CD4-positive, CD25-positive, alpha-beta regulatory T cell (primary cell): Measurements from ENCODE around the gene SKIC3. TPM values are rescaled to one million over a fixed set of nuclear protein-coding genes. Genes with fewer than 3 reads are reported as not detected.
A peak's percentile ranks its signal among the peaks of the same experiment; 100 is the strongest.

Source experiments
- ATAC-seq, 2 donors: fragments of 150-1000 bp; cut with Tn5 transposase; one replicate each; pipeline ENCODE4 v1.10.0; 2021; ENCODE audit warnings: low read depth in 2 of 2, moderate number of reproducible peaks in 2 of 2, moderate library complexity in 1 of 2
- DNase-seq, 3 donors: peaks; one replicate each; pipeline versions ENCODE4 v3.0.0 to v3.0.0-alpha.2; 2012 to 2022; ENCODE audit warnings: mixed read lengths in 1 of 3
- H3K27ac ChIP-seq: one replicate; pipeline ENCODE4 v1.7.0; 2013; ENCODE audit warnings: mild to moderate bottlenecking, low read length; ENCODE audit not compliant: insufficient read depth, poor library complexity, severe bottlenecking
- H3K27me3 ChIP-seq: one replicate; pipeline ENCODE4 v1.7.0; 2013; ENCODE audit warnings: low read length; ENCODE audit not compliant: control insufficient read depth, insufficient read depth
- H3K36me3 ChIP-seq: one replicate; pipeline ENCODE4 v1.7.0; 2013; ENCODE audit warnings: mild to moderate bottlenecking, low read length, moderate library complexity; ENCODE audit not compliant: control insufficient read depth, insufficient read depth
- H3K4me1 ChIP-seq: 2 replicates; pipeline ENCODE4 v1.7.0; 2013; ENCODE audit warnings: mild to moderate bottlenecking, low read length; ENCODE audit not compliant: insufficient read depth, control insufficient read depth, poor library complexity, severe bottlenecking
- H3K4me3 ChIP-seq: one replicate; pipeline ENCODE4 v1.7.0; 2013; ENCODE audit warnings: low read depth, mild to moderate bottlenecking, low read length, moderate library complexity
- H3K9me3 ChIP-seq, 2 experiments: 1 replicate in 1 of 2; 2 replicates in 1 of 2; pipeline ENCODE4 v1.7.0; 2013; ENCODE audit warnings: low read length in 2 of 2, mild to moderate bottlenecking in 1 of 2, moderate library complexity in 1 of 2; ENCODE audit not compliant: control insufficient read depth in 2 of 2
- H3K27ac Mint-ChIP-seq, 3 donors: one replicate each; pipeline ENCODE4 v1.8.0; 2020 to 2022; ENCODE audit warnings: mild to moderate bottlenecking in 3 of 3, mixed read lengths in 3 of 3, moderate library complexity in 2 of 3
- H3K27me3 Mint-ChIP-seq: one replicate; pipeline ENCODE4 v1.8.0; 2022; ENCODE audit warnings: mild to moderate bottlenecking, mixed read lengths
- H3K36me3 Mint-ChIP-seq: one replicate; pipeline ENCODE4 v1.8.0; 2020; ENCODE audit warnings: mixed read lengths
- H3K4me1 Mint-ChIP-seq, 4 donors: one replicate each; pipeline ENCODE4 v1.8.0; 2020 to 2022; ENCODE audit warnings: mixed read lengths in 4 of 4, mild to moderate bottlenecking in 1 of 4
- H3K4me3 Mint-ChIP-seq, 4 donors: one replicate each; pipeline ENCODE4 v1.8.0; 2020 to 2022; ENCODE audit warnings: mild to moderate bottlenecking in 4 of 4, mixed read lengths in 4 of 4, moderate library complexity in 3 of 4
- H3K9me3 Mint-ChIP-seq, 7 donors: one replicate each; pipeline ENCODE4 v1.8.0; 2020 to 2022; ENCODE audit warnings: mixed read lengths in 7 of 7, mild to moderate bottlenecking in 3 of 7, moderate library complexity in 2 of 7
- polyA plus RNA-seq, 4 donors: library from polyadenylated mRNA; unstranded; fragments of 300-500 nt; fragmentation: Illumina TruSeq; gene quantifications; one replicate each; pipeline ENCODE4 v1.2.3, GENCODE V29; 2021
- total RNA-seq: library from RNA; stranded (reverse); gene quantifications from one replicate; pipeline ENCODE4 v1.2.3, GENCODE V29; 2022

Gene SKIC3
- total and polyA plus RNA-seq, 5 donors from 2014 or later: 30.0 to 67.1 (median 35.1) TPM

DNA sequence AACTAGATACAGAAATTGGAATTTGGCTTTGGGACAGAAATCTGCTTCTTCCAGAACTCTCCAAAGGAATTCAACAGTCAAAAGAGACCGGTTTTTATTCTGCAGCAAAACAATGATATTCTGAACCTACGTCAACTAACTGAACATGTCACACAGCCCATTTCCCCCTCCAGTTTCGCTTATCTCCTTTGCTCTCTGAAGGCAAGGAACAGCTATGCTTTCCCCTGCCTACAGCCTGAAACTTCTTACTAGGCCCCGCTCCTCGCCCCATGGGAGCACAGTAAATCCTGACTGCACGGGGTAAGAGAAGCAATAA is 488 bp downstream of the SKIC3 start:
- peaks cover 4% of the 10 kb centered on the region for H3K27me3 Mint-ChIP-seq
- H3K36me3 ChIP-seq: peaks cover 10% of the 10 kb centered on the region
- ATAC-seq (peak; percentile 13 to 21), DNase-seq (no peak)
- H3K27me3 ChIP-seq: no peaks in the 10 kb centered on the region
- peak overlapping the region; percentile 90 to 100 (median 98) for H3K4me3 Mint-ChIP-seq
- peaks cover 13% of the 10 kb centered on the region for H3K36me3 Mint-ChIP-seq
- H3K9me3 ChIP-seq: no peaks in the 10 kb centered on the region
- peaks cover 22% of the 10 kb centered on the region for H3K4me1 ChIP-seq
- H3K4me3 ChIP-seq: peak overlapping the region; percentile 87
- peaks cover 25 to 63% (median 37%) of the 10 kb centered on the region in 4 donors for H3K4me1 Mint-ChIP-seq
- peak overlapping the region; percentile 84 for H3K27ac ChIP-seq
- H3K27ac Mint-ChIP-seq: peak overlapping the region; percentile 95 to 99 (median 96)
- H3K9me3 Mint-ChIP-seq: no peaks in the 10 kb centered on the region

DNA sequence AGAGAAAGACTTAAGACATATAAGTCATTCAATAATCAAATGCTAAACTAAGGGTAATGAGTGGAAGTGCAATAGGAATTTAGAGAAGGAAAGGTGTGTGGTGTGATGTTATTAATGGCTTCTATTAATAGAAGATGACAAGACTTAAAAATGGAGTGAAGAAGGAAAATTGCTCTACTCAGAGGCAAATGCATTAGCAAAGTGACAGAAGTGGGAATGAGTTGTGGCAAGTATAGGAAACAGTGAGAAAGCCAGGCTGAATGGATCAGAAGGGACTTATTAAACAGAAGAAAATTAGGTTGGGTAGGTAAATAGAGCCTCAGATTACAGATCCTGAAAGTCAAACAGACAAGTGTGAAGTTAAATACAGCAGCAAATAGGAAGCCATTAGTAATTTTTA is 5.7 kb downstream of the SKIC3 start:
- no peaks in the 10 kb centered on the region for H3K27me3 ChIP-seq
- Mint-ChIP-seq H3K36me3 (peaks cover 31% of the 10 kb centered on the region), H3K9me3 (no peaks in the 10 kb centered on the region)

DNA sequence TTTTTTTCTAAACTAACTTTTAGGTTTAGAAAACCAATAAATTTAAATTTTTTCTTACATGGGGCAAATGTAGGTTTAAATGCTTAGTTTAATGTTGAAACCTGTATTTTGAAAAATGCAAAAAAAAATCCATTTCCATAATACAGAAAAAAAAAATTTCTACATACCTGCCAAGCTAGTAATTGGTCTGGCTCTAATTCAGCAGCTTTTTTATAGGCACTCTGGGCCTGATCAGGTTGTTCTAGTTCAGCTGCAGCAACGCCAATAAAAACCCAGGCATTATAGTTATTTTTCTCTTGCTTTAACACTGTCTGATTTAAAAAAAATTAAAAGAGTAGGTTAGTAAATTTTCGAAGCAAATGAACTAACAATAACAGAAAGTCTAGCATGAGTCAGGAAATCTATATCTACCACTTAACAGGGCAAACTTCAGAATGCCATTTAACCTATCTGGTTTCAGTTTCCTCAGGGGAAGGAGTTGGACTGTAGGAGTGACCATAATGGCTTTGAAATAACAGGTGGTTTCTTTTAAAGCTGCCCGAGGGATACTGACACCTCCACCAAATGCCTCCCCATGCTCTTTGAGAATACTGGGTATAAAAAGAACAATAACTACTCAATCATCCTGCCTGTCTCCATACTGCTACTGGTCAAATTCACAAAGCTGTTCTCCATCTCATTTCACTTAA is 11.6 kb downstream of the SKIC3 start:
- H3K4me3 Mint-ChIP-seq: peak overlapping the region in 1 of 4 donors; percentile 2
- peak in 1 of 3 donors; percentile 8 for DNase-seq
- H3K27ac Mint-ChIP-seq: peak overlapping the region in 1 of 3 donors; percentile 0
- H3K4me1 Mint-ChIP-seq: peaks cover 11 to 31% (median 21%) of the 10 kb centered on the region in 4 donors
- no peaks in the 10 kb centered on the region for H3K4me1 ChIP-seq
- no peak for ATAC-seq
- H3K4me3 ChIP-seq: no peak overlapping the region
- no peaks in the 10 kb centered on the region for H3K9me3 Mint-ChIP-seq
- H3K27me3 Mint-ChIP-seq: no peaks in the 10 kb centered on the region
- peaks cover 85% of the 10 kb centered on the region for H3K36me3 ChIP-seq
- H3K36me3 Mint-ChIP-seq: peaks cover 50% of the 10 kb centered on the region
- H3K27ac ChIP-seq: no peak overlapping the region
- no peaks in the 10 kb centered on the region for H3K27me3 ChIP-seq
- no peaks in the 10 kb centered on the region for H3K9me3 ChIP-seq

More for the DNA sequence above, 5.7 kb downstream of the SKIC3 start:
- Histone ChIP-seq H3K9me3 (no peaks in the 10 kb centered on the region), H3K4me1 (peaks cover 4% of the 10 kb centered on the region), H3K36me3 (peaks cover 58% of the 10 kb centered on the region), H3K4me3 (no peak overlapping the region), H3K27ac (no peak overlapping the region)
- ATAC-seq: no peak
- H3K27me3 Mint-ChIP-seq: no peaks in the 10 kb centered on the region
- DNase-seq: no peak
- no peak overlapping the region for H3K27ac Mint-ChIP-seq
- peak overlapping the region in 1 of 4 donors; percentile 73 for H3K4me3 Mint-ChIP-seq
- peaks cover 21 to 55% (median 37%) of the 10 kb centered on the region in 4 donors for H3K4me1 Mint-ChIP-seq

DNA sequence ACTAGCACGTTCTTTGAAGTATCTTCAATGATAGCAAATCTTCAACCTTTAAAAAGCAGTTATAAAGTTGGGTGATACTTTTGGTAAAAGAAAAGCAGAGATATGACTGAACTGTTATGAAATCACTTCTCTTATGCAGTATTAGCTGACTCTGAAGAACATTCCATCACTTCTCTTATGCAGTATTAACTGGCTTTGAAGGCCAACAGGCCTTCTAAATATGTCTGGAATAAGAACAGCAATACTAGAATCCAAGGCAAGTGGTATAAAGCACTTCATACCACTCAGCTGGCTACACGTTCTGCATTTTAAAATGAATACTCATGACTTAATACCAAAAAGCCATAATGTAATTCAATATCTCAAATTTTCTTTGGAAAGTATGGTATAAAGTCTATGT is 17.3 kb downstream of the SKIC3 start:
- ATAC-seq (no peak), DNase-seq (no peak)
- no peaks in the 10 kb centered on the region for H3K27me3 Mint-ChIP-seq
- H3K9me3 Mint-ChIP-seq: no peaks in the 10 kb centered on the region
- H3K27ac Mint-ChIP-seq: no peak overlapping the region
- no peak overlapping the region for H3K4me3 ChIP-seq
- peaks cover 15 to 30% (median 17%) of the 10 kb centered on the region in 4 donors for H3K4me1 Mint-ChIP-seq
- H3K9me3 ChIP-seq: no peaks in the 10 kb centered on the region
- no peaks in the 10 kb centered on the region for H3K27me3 ChIP-seq
- H3K36me3 ChIP-seq: peaks cover 70% of the 10 kb centered on the region
- H3K4me1 ChIP-seq: no peaks in the 10 kb centered on the region
- no peak overlapping the region for H3K27ac ChIP-seq
- H3K36me3 Mint-ChIP-seq: peaks cover 56% of the 10 kb centered on the region
- H3K4me3 Mint-ChIP-seq: no peak overlapping the region

DNA sequence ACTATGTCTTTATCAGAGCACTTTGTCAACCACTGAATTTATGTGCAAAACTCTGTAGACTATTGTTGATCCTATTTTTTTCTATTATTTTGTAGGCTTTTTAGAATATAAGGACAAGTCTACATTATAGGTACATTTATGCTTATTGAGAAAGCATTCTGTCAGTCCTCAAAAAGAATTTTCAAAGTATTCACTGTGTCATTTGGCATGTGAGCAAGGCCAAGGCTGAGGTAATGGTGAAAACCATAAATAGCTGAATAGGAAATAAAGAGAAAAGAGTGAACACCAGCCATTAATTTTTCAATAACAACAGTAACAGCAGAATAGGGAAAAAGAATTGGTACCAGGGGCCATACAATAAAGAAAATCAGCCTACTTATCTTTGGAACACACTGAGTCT is 21.0 kb downstream of the SKIC3 start:
- peaks cover 65% of the 10 kb centered on the region for H3K36me3 ChIP-seq
- Mint-ChIP-seq H3K36me3 (peaks cover 53% of the 10 kb centered on the region), H3K27me3 (no peaks in the 10 kb centered on the region), H3K4me1 (peaks cover 4 to 21% (median 12%) of the 10 kb centered on the region in 4 donors), H3K27ac (no peak overlapping the region), H3K4me3 (no peak overlapping the region), H3K9me3 (no peaks in the 10 kb centered on the region)
- H3K27ac ChIP-seq: no peak overlapping the region
- DNase-seq (no peak), ATAC-seq (no peak)
- H3K9me3 ChIP-seq: no peaks in the 10 kb centered on the region
- no peaks in the 10 kb centered on the region for H3K4me1 ChIP-seq
- H3K27me3 ChIP-seq: no peaks in the 10 kb centered on the region
- no peak overlapping the region for H3K4me3 ChIP-seq

DNA sequence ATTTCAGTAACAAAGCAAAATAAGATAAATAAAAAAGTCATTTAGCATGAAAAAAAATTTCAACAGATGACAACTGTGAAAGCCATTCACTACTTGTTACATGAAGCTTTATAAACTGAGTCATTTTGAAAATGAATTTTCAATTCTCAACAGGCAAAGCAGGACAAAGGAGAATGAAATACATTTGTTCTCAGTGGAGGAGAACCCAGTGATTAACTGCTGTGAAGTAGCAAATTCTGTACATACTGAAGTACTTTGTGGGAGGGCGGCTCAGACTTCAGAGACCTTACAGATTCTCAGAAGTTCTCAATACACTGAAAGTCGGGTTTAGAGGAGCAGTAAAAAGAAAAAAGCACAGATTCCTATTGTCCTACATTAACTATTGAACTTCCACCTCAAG is 21.7 kb downstream of the SKIC3 start:
- Histone ChIP-seq H3K27me3 (no peaks in the 10 kb centered on the region), H3K27ac (no peak overlapping the region), H3K9me3 (no peaks in the 10 kb centered on the region), H3K4me1 (no peaks in the 10 kb centered on the region), H3K36me3 (peaks cover 69% of the 10 kb centered on the region), H3K4me3 (no peak overlapping the region)
- H3K27ac Mint-ChIP-seq: no peak overlapping the region
- no peak for DNase-seq
- H3K4me1 Mint-ChIP-seq: peaks cover 4 to 21% (median 12%) of the 10 kb centered on the region in 4 donors
- no peak overlapping the region for H3K4me3 Mint-ChIP-seq
- no peaks in the 10 kb centered on the region for H3K27me3 Mint-ChIP-seq
- ATAC-seq: no peak
- peaks cover 58% of the 10 kb centered on the region for H3K36me3 Mint-ChIP-seq
- H3K9me3 Mint-ChIP-seq: no peaks in the 10 kb centered on the region

DNA sequence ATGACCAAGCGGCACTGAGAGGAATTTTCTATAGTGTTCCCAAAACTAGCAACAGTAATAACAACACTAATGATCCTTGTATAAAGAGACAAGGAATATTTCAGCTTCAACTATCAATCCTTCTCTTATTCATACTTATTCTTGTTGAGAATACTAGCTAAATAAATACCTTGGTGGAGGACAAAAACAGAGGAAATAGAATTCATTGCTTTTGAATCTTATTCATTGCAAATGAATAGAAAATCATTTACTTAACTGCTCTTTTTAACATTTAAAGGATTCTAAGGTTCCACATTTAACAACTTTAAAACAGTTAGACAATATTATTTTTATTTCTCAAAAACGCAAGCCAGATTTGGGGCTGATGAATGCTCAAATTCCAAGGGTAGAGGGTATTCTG is 22.4 kb downstream of the SKIC3 start:
- Histone ChIP-seq H3K36me3 (peaks cover 72% of the 10 kb centered on the region), H3K27me3 (no peaks in the 10 kb centered on the region), H3K4me1 (no peaks in the 10 kb centered on the region), H3K27ac (no peak overlapping the region), H3K4me3 (no peak overlapping the region), H3K9me3 (no peaks in the 10 kb centered on the region)
- Mint-ChIP-seq H3K36me3 (peaks cover 64% of the 10 kb centered on the region), H3K27ac (no peak overlapping the region), H3K27me3 (no peaks in the 10 kb centered on the region), H3K9me3 (no peaks in the 10 kb centered on the region), H3K4me1 (peaks cover 4 to 21% (median 12%) of the 10 kb centered on the region in 4 donors), H3K4me3 (no peak overlapping the region)
- no peak for ATAC-seq
- DNase-seq: no peak

DNA sequence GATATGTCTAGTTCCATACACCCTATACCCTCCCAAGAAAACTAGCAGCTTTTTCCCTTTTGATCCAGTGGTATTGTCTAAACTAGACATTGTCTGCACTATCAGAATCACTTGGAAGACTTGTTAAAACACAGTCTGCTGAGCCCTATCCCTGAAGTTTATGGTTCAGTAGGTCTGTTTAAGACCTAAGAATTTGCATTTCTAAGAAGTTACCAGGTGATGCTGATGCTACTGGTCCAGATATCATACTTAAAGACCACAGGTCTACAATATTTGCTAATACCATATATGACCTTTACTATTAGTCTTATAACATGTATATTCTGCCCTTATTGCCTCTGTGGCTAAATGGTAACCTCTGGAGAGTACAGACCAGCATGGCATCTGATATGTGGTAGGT is 23.3 kb downstream of the SKIC3 start:
- peaks cover 2 to 19% (median 10%) of the 10 kb centered on the region in 4 donors for H3K4me1 Mint-ChIP-seq
- no peaks in the 10 kb centered on the region for H3K9me3 ChIP-seq
- peaks cover 68% of the 10 kb centered on the region for H3K36me3 ChIP-seq
- H3K36me3 Mint-ChIP-seq: peaks cover 66% of the 10 kb centered on the region
- H3K4me3 Mint-ChIP-seq: no peak overlapping the region
- H3K27ac Mint-ChIP-seq: no peak overlapping the region
- ATAC-seq (no peak), DNase-seq (no peak)
- no peaks in the 10 kb centered on the region for H3K27me3 ChIP-seq
- no peaks in the 10 kb centered on the region for H3K4me1 ChIP-seq
- no peaks in the 10 kb centered on the region for H3K9me3 Mint-ChIP-seq
- H3K27me3 Mint-ChIP-seq: no peaks in the 10 kb centered on the region
- no peak overlapping the region for H3K4me3 ChIP-seq
- no peak overlapping the region for H3K27ac ChIP-seq
